Measurements from ENCODE around the gene NSUN7.

NSUN7 gene

DNA sequence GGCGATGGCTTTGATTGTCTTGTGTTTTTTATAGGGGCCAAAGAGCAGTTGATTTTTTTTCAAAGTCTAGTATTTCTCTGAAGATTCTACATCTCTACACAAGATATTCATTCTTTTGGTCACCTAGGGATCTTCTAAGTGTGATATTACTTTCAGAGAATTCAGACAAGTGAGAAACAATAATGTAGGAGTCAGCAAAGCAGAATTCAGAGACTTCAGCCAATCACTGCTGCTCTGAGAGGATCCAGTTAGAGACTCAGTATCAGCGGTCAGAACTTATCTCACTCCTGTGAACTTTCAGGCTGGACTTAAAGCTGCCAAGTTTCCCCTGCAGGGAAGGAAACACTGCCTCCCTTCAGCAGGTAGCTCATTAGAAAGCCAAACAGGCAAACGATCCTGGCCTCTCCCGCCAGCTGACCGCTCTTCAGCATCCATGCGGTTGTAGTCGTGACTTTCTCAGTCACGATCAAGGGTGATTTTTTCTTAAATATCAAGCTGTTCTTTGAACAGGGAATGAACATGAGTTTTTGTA is 59.2 kb downstream of the NSUN7 start:
- no peak overlapping the region for H3K27ac ChIP-seq (ENCODE audit: extremely low read depth, low read depth, low read length)
- CTCF ChIA-PET, result no interaction called here

DNA sequence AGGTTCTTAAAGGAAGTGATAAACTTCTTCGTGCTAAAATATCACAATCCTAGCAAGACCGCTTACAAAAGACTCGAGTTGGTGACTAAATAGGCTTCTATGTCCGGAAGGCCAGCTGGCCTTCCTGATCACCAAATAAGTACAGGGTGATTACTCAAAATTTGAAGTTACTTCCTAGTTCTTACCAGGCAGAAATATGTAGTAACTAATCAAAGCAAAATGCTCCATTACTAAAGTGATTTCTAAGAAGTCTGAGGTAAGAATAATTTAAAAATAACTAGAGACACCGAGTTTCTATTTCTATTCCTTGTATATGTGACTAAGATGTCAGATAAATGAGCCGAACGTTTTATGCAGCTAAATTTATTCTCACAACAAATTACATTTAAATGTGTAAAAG is 62.2 kb downstream of the NSUN7 start:
- no peaks in the 10 kb centered on the region for H3K9me3 ChIP-seq (ENCODE audit: control insufficient read depth, insufficient read depth, low read depth, low read length)
- POLR2A ChIA-PET, result no interaction called here
- H3K4me1 ChIP-seq (ENCODE audit: control insufficient read depth, insufficient read depth, low read length), result no peaks in the 10 kb centered on the region
- no peak for TF ChIP-seq ZNF114 (tag by site-specific recombination; IDR thresholded peaks at IDR 0.05)
- CTCF ChIA-PET, result no interaction called here
- H3K36me3 ChIP-seq (ENCODE audit: control insufficient read depth in 2 of 2, insufficient read depth in 1 of 2, low read length in 2 of 2), result peaks cover 0 to 25% of the 10 kb centered on the region in 2 experiments; a peak in 1 of 3 replicates
- no peak overlapping the region for H3K4me3 ChIP-seq (ENCODE audit: low read depth, low read length)
- H3K27ac ChIP-seq (ENCODE audit: extremely low read depth, low read depth, low read length), result no peak overlapping the region

More for the DNA sequence above, 59.2 kb downstream of the NSUN7 start:
- no peaks in the 10 kb centered on the region for H3K4me1 ChIP-seq (ENCODE audit: control insufficient read depth, insufficient read depth, low read length)
- no peak overlapping the region for H3K4me3 ChIP-seq (ENCODE audit: low read depth, low read length)
- no peak for TF ChIP-seq KLF9 (tag by site-specific recombination; IDR thresholded peaks at IDR 0.05; ENCODE audit: low read depth)
- TF ChIP-seq ZNF571 (tag by site-specific recombination; IDR thresholded peaks at IDR 0.05), result no peak
- no peak for TF ChIP-seq ZNF501 (tag by site-specific recombination; IDR thresholded peaks at IDR 0.05)
- TF ChIP-seq PRDM1 (tag by site-specific recombination; IDR thresholded peaks at IDR 0.05), result no peak
- TF ChIP-seq REPIN1 (tag by site-specific recombination; IDR thresholded peaks at IDR 0.05; ENCODE audit: low read depth), result no peak
- no peaks in the 10 kb centered on the region for H3K9me3 ChIP-seq (ENCODE audit: control insufficient read depth, insufficient read depth, low read depth, low read length)
- peaks cover 0 to 3% of the 10 kb centered on the region in 2 experiments; a peak in 1 of 3 replicates for H3K36me3 ChIP-seq (ENCODE audit: control insufficient read depth in 2 of 2, insufficient read depth in 1 of 2, low read length in 2 of 2)
- POLR2A ChIA-PET, result no interaction called here

- H3K4me1 ChIP-seq (ENCODE audit: control insufficient read depth, insufficient read depth, low read length), result no peaks in the 10 kb centered on the region
- CTCF ChIA-PET, result no interaction called here
- no peaks in the 10 kb centered on the region for H3K9me3 ChIP-seq (ENCODE audit: control insufficient read depth, insufficient read depth, low read depth, low read length)
- TF ChIP-seq, protein P1, sequence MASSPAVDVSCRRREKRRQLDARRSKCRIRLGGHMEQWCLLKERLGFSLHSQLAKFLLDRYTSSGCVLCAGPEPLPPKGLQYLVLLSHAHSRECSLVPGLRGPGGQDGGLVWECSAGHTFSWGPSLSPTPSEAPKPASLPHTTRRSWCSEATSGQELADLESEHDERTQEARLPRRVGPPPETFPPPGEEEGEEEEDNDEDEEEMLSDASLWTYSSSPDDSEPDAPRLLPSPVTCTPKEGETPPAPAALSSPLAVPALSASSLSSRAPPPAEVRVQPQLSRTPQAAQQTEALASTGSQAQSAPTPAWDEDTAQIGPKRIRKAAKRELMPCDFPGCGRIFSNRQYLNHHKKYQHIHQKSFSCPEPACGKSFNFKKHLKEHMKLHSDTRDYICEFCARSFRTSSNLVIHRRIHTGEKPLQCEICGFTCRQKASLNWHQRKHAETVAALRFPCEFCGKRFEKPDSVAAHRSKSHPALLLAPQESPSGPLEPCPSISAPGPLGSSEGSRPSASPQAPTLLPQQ (tag by site-specific recombination; IDR thresholded peaks at IDR 0.05), result no peak
- TF ChIP-seq MEIS1 (CRISPR knock-in tag; IDR thresholded peaks at IDR 0.05; ENCODE audit: borderline replicate concordance), result no peak
- no peak for TF ChIP-seq HOXA7 (CRISPR knock-in tag; IDR thresholded peaks at IDR 0.05; ENCODE audit: borderline replicate concordance)
- no peak for TF ChIP-seq ZNF785 (tag by site-specific recombination; IDR thresholded peaks at IDR 0.05)
- TF ChIP-seq ZNF157 (tag by site-specific recombination; IDR thresholded peaks at IDR 0.05), result no peak
- TF ChIP-seq ZNF16 (tag by site-specific recombination; IDR thresholded peaks at IDR 0.05; ENCODE audit: low read depth), result no peak
- no peak for TF ChIP-seq YY2 (tag by site-specific recombination; IDR thresholded peaks at IDR 0.05)
- TF ChIP-seq SCRT2 (tag by site-specific recombination; IDR thresholded peaks at IDR 0.05), result no peak
- TF ChIP-seq, protein P2, sequence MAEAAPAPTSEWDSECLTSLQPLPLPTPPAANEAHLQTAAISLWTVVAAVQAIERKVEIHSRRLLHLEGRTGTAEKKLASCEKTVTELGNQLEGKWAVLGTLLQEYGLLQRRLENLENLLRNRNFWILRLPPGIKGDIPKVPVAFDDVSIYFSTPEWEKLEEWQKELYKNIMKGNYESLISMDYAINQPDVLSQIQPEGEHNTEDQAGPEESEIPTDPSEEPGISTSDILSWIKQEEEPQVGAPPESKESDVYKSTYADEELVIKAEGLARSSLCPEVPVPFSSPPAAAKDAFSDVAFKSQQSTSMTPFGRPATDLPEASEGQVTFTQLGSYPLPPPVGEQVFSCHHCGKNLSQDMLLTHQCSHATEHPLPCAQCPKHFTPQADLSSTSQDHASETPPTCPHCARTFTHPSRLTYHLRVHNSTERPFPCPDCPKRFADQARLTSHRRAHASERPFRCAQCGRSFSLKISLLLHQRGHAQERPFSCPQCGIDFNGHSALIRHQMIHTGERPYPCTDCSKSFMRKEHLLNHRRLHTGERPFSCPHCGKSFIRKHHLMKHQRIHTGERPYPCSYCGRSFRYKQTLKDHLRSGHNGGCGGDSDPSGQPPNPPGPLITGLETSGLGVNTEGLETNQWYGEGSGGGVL (tag by site-specific recombination; IDR thresholded peaks at IDR 0.05), result no peak
- no peak for TF ChIP-seq ZNF112 (tag by site-specific recombination; IDR thresholded peaks at IDR 0.05)
- TF ChIP-seq, protein P3, sequence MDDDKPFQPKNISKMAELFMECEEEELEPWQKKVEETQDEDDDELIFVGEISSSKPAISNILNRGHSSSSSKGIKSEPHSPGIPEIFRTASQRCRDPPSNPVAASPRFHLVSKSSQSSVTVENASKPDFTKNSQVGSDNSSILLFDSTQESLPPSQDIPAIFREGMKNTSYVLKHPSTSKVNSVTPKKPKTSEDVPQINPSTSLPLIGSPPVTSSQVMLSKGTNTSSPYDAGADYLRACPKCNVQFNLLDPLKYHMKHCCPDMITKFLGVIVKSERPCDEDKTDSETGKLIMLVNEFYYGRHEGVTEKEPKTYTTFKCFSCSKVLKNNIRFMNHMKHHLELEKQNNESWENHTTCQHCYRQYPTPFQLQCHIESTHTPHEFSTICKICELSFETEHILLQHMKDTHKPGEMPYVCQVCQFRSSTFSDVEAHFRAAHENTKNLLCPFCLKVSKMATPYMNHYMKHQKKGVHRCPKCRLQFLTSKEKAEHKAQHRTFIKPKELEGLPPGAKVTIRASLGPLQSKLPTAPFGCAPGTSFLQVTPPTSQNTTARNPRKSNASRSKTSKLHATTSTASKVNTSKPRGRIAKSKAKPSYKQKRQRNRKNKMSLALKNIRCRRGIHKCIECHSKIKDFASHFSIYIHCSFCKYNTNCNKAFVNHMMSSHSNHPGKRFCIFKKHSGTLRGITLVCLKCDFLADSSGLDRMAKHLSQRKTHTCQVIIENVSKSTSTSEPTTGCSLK (tag by site-specific recombination; IDR thresholded peaks at IDR 0.05), result no peak
- no peak for TF ChIP-seq ZNF48 (tag by site-specific recombination; IDR thresholded peaks at IDR 0.05)
- TF ChIP-seq ZEB2 (tag by site-specific recombination; IDR thresholded peaks at IDR 0.05), result no peak
- TF ChIP-seq ZNF211 (tag by site-specific recombination; IDR thresholded peaks at IDR 0.05; ENCODE audit: low read depth), result no peak
- no peak for TF ChIP-seq ZFP3 (tag by site-specific recombination; IDR thresholded peaks at IDR 0.05; ENCODE audit: low read depth)
- TF ChIP-seq, protein P4, sequence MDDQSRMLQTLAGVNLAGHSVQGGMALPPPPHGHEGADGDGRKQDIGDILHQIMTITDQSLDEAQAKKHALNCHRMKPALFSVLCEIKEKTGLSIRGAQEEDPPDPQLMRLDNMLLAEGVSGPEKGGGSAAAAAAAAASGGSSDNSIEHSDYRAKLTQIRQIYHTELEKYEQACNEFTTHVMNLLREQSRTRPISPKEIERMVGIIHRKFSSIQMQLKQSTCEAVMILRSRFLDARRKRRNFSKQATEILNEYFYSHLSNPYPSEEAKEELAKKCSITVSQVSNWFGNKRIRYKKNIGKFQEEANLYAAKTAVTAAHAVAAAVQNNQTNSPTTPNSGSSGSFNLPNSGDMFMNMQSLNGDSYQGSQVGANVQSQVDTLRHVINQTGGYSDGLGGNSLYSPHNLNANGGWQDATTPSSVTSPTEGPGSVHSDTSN (CRISPR knock-in tag; IDR thresholded peaks at IDR 0.05), result no peak
- no peak for TF ChIP-seq ZNF19 (tag by site-specific recombination; IDR thresholded peaks at IDR 0.05; ENCODE audit: low read depth)
- no peak overlapping the region for H3K27ac ChIP-seq (ENCODE audit: extremely low read depth, low read depth, low read length)
- H3K4me3 ChIP-seq (ENCODE audit: low read depth, low read length), result no peak overlapping the region
- peaks cover 0 to 25% of the 10 kb centered on the region in 2 experiments; a peak in 1 of 3 replicates for H3K36me3 ChIP-seq (ENCODE audit: control insufficient read depth in 2 of 2, insufficient read depth in 1 of 2, low read length in 2 of 2)
- POLR2A ChIA-PET, result no interaction called here
Measured at GRCh38 chr4:40812386-40812785, 62.6 kb downstream of the NSUN7 start.
